ENCODE data around the gene NKD1. TPM values are rescaled to one million over a fixed set of nuclear protein-coding genes. Genes with fewer than 3 reads are reported as not detected.

The NKD1 gene
- total RNA-seq, 1 donor from 2014 or later, result 43.2 TPM

- no peaks in the 10 kb centered on the region for H3K27me3 Mint-ChIP-seq
- no peak overlapping the region for H3K4me3 Mint-ChIP-seq
- H3K9me3 Mint-ChIP-seq, result no peaks in the 10 kb centered on the region
- no peak for TF ChIP-seq CTCF (conservative IDR thresholded peaks at IDR 0.05)
- peaks cover 7% of the 10 kb centered on the region for H3K36me3 Mint-ChIP-seq
- no peak for DNase-seq (ENCODE audit: extremely low spot score, unreplicated experiment)
- H3K4me1 Mint-ChIP-seq (ENCODE audit: unreplicated experiment), result peaks cover 18% of the 10 kb centered on the region
- no peak overlapping the region for H3K27ac Mint-ChIP-seq
Observed at GRCh38 chr16:50620646-50621451, 72.7 kb downstream of the NKD1 start.

GRCh38 chr16:50621452-50621792, 73.2 kb downstream of the NKD1 start:
- no peak for TF ChIP-seq CTCF (conservative IDR thresholded peaks at IDR 0.05)
- DNase-seq (ENCODE audit: extremely low spot score, unreplicated experiment), result no peak
- Mint-ChIP-seq H3K4me1 (ENCODE audit: unreplicated experiment) (peaks cover 22% of the 10 kb centered on the region), H3K36me3 (peaks cover 10% of the 10 kb centered on the region), H3K27ac (no peak overlapping the region), H3K27me3 (no peaks in the 10 kb centered on the region), H3K4me3 (no peak overlapping the region), H3K9me3 (no peaks in the 10 kb centered on the region)

GRCh38 chr16:50622029-50622428, 73.8 kb downstream of the NKD1 start:
- Mint-ChIP-seq H3K36me3 (peaks cover 10% of the 10 kb centered on the region), H3K4me1 (ENCODE audit: unreplicated experiment) (peaks cover 22% of the 10 kb centered on the region), H3K9me3 (no peaks in the 10 kb centered on the region), H3K4me3 (no peak overlapping the region), H3K27ac (no peak overlapping the region), H3K27me3 (no peaks in the 10 kb centered on the region)
- TF ChIP-seq CTCF (conservative IDR thresholded peaks at IDR 0.05), result no peak
- DNase-seq (ENCODE audit: extremely low spot score, unreplicated experiment), result no peak

GRCh38 chr16:50622643-50623369, 74.6 kb downstream of the NKD1 start:
- Mint-ChIP-seq H3K27ac (peak overlapping the region; percentile 31), H3K36me3 (peaks cover 3% of the 10 kb centered on the region), H3K27me3 (no peaks in the 10 kb centered on the region), H3K4me1 (ENCODE audit: unreplicated experiment) (peaks cover 14% of the 10 kb centered on the region), H3K4me3 (no peak overlapping the region), H3K9me3 (no peaks in the 10 kb centered on the region)
- TF ChIP-seq CTCF (conservative IDR thresholded peaks at IDR 0.05), result no peak
- no peak for DNase-seq (ENCODE audit: extremely low spot score, unreplicated experiment)

GRCh38 chr16:50624449-50624970, 76.3 kb downstream of the NKD1 start:
- no peak overlapping the region for H3K27ac Mint-ChIP-seq

More at GRCh38 chr16:50624449-50624970, 76.3 kb downstream of the NKD1 start:
- Mint-ChIP-seq H3K9me3 (no peaks in the 10 kb centered on the region), H3K27me3 (no peaks in the 10 kb centered on the region), H3K4me1 (ENCODE audit: unreplicated experiment) (peaks cover 4% of the 10 kb centered on the region), H3K36me3 (peaks cover 3% of the 10 kb centered on the region), H3K4me3 (no peak overlapping the region)
- no peak for DNase-seq (ENCODE audit: extremely low spot score, unreplicated experiment)
- TF ChIP-seq CTCF (conservative IDR thresholded peaks at IDR 0.05), result no peak

Measured in type B pancreatic cell (in vitro differentiated cells).